HL-60 (cell line): Measurements from ENCODE around the gene SLCO2A1.

ENCODE experiments used
- DNase-seq, 2 experiments: peaks; one replicate each; pipeline ENCODE4 v3.0.0-alpha.2; 2010 to 2020; ENCODE audit warnings: low read depth in 1 of 2, low spot score in 1 of 2
- H3K27ac ChIP-seq: fragments of 250-450 bp; sonication (Bioruptor Pico); replicated peaks from 2 replicates; pipeline ENCODE4 v1.5.1; 2020; ENCODE audit warnings: mild to moderate bottlenecking, moderate library complexity
- H3K27me3 ChIP-seq: fragments of 250-450 bp; sonication (Bioruptor Pico); 2 replicates; pipeline ENCODE4 v1.5.1; 2021; ENCODE audit warnings: mild to moderate bottlenecking, moderate library complexity; ENCODE audit not compliant: insufficient read depth, poor library complexity, severe bottlenecking
- H3K4me3 ChIP-seq: replicated peaks from 2 replicates; pipeline ENCODE4 v1.5.1; 2011; ENCODE audit warnings: mild to moderate bottlenecking, control low read depth, low read length; ENCODE audit not compliant: insufficient read depth
- CTCF ChIP-seq: IDR thresholded peaks from one replicate; pipeline ENCODE4 v1.5.1; 2011; ENCODE audit warnings: low read length, control low read depth, inconsistent platforms; ENCODE audit not compliant: insufficient read depth
- GABPA ChIP-seq: IDR thresholded peaks from 2 replicates; pipeline ENCODE4 v1.6.1; 2012; ENCODE audit warnings: low read depth
- POLR2AphosphoS5 ChIP-seq: IDR thresholded peaks from 2 replicates; pipeline ENCODE4 v1.6.1; 2012; ENCODE audit warnings: low read depth
- SPI1 ChIP-seq: IDR thresholded peaks from 2 replicates; pipeline ENCODE4 v1.6.1; 2012; ENCODE audit warnings: low read depth, mild to moderate bottlenecking, borderline replicate concordance
- TF ChIP-seq, protein P1 (sequence below): IDR thresholded peaks from 2 replicates; pipeline ENCODE4 v1.6.1; 2012; ENCODE audit warnings: low read depth; ENCODE audit not compliant: insufficient replicate concordance

The SLCO2A1 gene

DNA sequence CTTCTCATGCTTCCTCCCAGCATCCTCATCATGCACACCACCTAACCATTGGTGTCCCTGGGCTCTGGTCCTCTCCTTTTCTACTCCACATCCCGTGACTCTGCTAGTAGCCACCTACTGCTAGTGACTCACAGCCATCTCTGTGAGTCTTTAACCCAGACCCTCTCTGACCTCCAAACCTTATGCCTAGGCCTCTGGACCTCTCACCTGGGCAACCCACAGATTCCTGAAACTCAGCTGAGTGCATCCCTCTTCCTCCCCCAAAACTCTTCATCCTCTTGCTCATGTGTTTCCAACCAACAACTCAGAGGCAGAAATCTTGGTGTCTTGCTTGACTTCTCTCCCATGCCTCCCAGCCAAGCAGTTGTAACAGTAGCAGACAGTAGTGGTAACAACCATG, 20.0 kb upstream of the SLCO2A1 start:
- no peak for DNase-seq
- no peak for TF ChIP-seq SPI1
- no peak for TF ChIP-seq CTCF
- no peak for TF ChIP-seq GABPA
- TF ChIP-seq, protein P1, sequence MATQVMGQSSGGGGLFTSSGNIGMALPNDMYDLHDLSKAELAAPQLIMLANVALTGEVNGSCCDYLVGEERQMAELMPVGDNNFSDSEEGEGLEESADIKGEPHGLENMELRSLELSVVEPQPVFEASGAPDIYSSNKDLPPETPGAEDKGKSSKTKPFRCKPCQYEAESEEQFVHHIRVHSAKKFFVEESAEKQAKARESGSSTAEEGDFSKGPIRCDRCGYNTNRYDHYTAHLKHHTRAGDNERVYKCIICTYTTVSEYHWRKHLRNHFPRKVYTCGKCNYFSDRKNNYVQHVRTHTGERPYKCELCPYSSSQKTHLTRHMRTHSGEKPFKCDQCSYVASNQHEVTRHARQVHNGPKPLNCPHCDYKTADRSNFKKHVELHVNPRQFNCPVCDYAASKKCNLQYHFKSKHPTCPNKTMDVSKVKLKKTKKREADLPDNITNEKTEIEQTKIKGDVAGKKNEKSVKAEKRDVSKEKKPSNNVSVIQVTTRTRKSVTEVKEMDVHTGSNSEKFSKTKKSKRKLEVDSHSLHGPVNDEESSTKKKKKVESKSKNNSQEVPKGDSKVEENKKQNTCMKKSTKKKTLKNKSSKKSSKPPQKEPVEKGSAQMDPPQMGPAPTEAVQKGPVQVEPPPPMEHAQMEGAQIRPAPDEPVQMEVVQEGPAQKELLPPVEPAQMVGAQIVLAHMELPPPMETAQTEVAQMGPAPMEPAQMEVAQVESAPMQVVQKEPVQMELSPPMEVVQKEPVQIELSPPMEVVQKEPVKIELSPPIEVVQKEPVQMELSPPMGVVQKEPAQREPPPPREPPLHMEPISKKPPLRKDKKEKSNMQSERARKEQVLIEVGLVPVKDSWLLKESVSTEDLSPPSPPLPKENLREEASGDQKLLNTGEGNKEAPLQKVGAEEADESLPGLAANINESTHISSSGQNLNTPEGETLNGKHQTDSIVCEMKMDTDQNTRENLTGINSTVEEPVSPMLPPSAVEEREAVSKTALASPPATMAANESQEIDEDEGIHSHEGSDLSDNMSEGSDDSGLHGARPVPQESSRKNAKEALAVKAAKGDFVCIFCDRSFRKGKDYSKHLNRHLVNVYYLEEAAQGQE = no peak
- no peak for TF ChIP-seq POLR2AphosphoS5
- Histone ChIP-seq H3K27ac (no peak overlapping the region), H3K4me3 (no peak overlapping the region), H3K27me3 (no peaks in the 10 kb centered on the region)

DNA sequence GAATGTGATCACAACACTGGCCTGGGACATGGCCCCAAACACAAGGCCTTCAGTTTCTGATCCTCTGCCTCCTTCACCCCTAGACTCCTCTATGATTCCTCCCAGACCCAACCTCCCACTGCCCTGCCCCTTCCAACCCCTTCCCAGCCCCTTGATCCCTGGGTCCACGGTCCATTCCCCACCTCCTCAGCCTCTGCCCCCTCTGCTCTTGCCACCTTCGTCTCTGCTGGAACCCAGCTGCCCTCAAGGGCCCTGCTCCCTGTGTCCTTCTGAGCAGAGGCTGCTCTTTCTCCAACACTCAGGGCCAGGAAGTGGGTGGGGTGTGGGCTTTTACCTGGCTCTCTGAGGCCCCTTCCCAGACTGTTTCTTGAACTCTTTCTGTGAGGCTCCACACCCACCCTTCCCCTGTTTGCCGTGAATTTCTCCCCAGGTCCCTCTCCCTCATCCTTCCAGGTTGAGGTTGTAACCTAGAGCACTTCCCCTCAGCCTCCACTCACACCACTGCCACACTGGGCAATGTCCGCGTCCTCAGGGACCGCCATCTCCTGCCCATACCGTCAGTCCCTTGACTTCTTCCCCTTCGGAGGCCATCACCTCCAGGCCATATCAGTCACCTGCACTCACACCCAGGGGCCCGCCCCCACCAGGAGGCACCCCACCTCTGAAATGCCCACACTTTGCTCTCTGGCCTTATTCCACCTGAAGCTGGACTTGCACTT, 18.7 kb upstream of the SLCO2A1 start:
- no peak for TF ChIP-seq CTCF
- TF ChIP-seq, protein P1 = no peak
- TF ChIP-seq POLR2AphosphoS5 = no peak
- TF ChIP-seq GABPA = no peak
- no peak for TF ChIP-seq SPI1
- Histone ChIP-seq H3K27me3 (no peaks in the 10 kb centered on the region), H3K27ac (no peak overlapping the region), H3K4me3 (no peak overlapping the region)
- no peak for DNase-seq

DNA sequence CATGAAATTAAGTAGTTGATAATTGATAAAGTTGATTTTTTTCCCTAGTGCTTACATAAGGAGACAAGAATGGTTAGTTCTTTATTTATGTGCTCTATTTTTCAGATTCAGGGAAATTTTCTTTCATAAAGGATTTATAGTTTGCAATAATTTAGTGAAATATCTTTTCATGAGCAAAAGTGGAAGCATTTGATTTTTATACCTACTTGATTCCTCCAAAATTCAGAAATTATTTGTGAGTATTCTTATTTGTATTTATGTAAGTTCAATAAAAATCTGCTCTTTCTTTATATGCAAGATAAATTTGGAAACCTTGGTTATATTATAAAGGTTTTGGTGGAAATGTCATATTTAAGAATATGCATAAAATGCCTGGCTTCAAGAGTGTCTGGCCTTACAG, 14.7 kb upstream of the SLCO2A1 start:
- Histone ChIP-seq H3K27ac (no peak overlapping the region), H3K4me3 (no peak overlapping the region), H3K27me3 (no peaks in the 10 kb centered on the region)
- no peak for DNase-seq
- TF ChIP-seq, protein P1 = no peak
- TF ChIP-seq SPI1 = no peak
- no peak for TF ChIP-seq GABPA
- TF ChIP-seq CTCF = no peak
